DMS53 treated with DMSO at 0.1 percent for 48 hours (cell line): ENCODE data around the gene RASGRF2.
"Not testable (repeated sequence)": the region's sequence is repeated elsewhere in the genome, so short reads cannot be mapped to it uniquely, and the experiment has no call there.

Experiments
- DNase-seq: peaks from one replicate; lab custom pipeline; 2025; ENCODE audit not compliant: unreplicated experiment; lab: John Stamatoyannopoulos, UW

The RASGRF2 gene

DNA sequence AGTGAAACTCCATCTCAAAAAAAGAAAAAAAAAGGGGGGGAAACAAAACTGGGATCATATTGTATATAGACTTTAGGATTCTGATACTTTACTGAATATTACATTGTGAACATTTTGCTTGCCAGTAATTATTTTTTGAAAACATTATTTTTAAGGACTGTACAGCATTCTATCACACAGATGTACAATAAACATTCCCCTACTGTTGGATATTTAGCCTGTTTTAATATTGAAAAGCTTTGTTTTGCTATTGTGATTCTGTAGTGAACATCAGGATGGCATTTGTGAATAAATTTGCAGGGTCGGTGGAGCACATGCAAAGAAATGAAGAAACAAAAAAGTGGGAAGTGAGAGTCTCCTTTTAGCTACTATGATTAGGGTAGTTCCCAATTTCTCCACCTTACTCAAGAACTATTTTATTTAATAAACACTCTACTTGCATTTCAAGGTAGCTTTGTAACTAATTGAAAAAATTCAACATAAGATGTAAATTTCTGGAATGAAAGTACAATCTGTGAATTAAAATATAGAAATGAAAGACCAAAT lies 18.7 kb downstream of the RASGRF2 start:
- no peak for DNase-seq

DNA sequence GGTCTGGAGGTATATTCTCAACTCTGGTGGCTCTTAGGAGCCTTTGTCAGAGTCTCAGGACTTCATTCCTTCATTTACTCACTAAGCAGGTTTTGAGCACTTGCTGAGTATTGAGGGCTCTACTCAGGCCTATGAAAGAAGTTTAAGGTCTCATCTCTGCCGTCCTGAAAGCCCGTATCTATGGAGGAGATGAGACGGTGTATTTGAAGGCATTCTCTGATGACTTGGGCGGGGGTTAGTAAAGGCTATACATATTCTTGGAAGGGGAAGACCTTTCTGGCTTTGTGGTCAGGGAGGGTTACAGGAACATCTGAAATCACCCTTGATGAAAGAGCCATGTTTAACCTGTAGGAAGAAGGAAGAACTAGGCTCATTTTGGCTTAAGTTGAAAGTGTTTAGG lies 21.9 kb downstream of the RASGRF2 start:
- no peak for DNase-seq

GRCh38 chr5:80985600-80986228 lies 25.6 kb downstream of the RASGRF2 start:
- no peak for DNase-seq

DNA sequence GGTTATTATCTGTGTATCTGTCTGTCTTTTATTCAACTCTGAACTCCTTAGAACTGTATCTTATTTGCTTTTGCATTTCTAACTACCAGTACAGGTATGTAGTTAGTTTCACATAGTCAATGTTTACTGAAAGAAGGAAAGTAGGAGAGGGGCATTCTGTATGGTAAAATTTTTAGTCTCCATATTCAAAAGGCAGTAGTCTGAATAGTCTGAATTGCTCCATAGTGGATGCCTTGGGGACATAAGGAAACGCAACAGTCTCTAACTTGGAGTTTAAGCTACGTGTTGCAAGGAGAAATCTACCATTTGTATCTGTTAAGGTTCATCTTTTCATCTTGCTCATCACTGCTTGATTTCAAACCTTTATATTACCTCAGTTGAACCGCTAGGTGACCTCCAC lies 26.2 kb downstream of the RASGRF2 start:
- DNase-seq = no peak

- DNase-seq = no peak
Observed at GRCh38 chr5:80987078-80987766, 27.1 kb downstream of the RASGRF2 start.

DNA sequence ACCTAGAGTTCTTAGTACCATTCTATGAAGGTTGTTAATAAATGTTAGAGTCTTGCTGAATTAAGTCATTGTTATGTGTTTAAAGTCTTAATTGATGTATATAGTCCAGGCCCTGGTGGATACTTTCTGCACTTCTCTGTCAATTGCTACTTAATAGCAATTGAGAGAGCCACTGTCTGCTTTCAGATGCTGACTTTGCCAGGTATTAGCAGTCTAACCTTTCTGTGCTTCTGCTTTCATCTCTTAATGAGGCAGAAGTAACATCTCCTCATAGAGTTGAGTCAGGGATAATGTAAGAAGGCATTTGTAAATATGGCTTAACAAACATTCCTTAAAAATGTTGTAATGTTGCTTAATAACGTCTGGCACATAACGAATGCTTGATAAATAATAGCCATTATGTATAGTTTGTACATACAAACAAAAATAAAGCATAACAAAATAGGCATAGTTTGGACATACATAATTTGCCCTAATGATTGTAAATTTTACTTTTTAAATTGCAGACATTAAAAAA lies 28.3 kb downstream of the RASGRF2 start:
- DNase-seq = no peak

DNA sequence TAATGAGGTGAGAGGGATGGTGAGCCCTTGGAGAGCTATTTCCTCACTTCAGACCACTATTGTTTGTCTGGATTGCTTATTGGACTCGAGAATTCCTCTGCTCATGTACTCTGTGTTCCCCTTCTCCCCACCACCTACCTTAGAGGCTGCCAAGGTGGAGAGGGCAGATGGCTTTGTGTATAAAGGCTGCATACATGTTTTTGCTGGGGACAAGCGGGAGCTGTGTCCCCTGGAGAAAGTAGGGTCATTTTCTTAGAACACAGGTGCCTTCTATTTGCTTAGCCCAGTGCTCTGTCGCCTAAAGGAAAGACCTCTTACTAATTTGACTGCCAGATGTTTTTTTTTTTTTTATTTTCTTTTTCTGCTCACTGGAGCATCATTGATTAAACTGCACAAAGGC lies 29.7 kb downstream of the RASGRF2 start:
- no peak for DNase-seq

GRCh38 chr5:80990527-80990926 lies 30.4 kb downstream of the RASGRF2 start:
- no peak for DNase-seq

DNA sequence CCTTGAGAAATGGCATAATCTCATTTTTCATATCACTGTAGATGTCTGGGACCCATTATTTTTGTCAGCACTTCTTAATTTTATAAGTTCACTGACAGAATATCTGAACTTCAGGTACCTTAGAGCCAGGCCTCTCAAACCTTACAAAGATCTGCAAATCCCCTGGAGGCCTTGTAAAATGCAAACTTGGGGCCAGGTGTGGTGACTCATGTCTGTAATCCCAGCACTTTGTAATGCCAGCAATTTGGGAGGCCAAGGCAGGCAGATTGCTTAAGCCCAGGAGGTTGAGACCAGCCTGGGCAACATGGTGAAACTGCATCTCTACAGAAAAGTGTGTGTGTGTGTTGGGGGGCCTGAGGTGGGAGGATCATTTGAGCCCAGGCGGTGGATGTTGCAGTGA lies 30.8 kb downstream of the RASGRF2 start:
- DNase-seq = no peak

- no peak for DNase-seq
Observed at GRCh38 chr5:80995908-80996307, 35.7 kb downstream of the RASGRF2 start.

DNA sequence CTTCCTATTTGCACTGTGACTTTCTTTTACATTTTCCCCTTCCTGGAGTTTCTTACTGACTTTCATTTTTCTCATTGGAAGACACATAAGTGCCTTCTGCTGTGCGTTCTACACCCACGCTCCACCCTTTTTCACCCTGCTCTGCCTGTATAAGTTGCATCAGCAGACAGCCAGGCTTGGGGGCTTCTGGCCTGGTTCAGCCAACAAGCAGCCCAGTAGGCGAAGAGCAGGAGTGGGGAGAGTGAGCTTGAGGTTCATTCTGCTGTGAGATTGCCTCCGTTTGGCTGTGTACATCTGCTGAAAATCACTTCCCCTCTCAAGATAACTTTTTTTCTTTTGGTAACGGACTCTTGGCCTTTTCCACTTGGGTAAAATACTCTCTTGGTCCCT lies 38.4 kb downstream of the RASGRF2 start:
- no peak for DNase-seq

GRCh38 chr5:81003811-81004386 lies 43.7 kb downstream of the RASGRF2 start:
- no peak for DNase-seq

- no peak for DNase-seq
Observed at GRCh38 chr5:81005708-81006107, 45.5 kb downstream of the RASGRF2 start.

GRCh38 chr5:81006231-81006630 lies 46.1 kb downstream of the RASGRF2 start:
- DNase-seq = no peak

DNA sequence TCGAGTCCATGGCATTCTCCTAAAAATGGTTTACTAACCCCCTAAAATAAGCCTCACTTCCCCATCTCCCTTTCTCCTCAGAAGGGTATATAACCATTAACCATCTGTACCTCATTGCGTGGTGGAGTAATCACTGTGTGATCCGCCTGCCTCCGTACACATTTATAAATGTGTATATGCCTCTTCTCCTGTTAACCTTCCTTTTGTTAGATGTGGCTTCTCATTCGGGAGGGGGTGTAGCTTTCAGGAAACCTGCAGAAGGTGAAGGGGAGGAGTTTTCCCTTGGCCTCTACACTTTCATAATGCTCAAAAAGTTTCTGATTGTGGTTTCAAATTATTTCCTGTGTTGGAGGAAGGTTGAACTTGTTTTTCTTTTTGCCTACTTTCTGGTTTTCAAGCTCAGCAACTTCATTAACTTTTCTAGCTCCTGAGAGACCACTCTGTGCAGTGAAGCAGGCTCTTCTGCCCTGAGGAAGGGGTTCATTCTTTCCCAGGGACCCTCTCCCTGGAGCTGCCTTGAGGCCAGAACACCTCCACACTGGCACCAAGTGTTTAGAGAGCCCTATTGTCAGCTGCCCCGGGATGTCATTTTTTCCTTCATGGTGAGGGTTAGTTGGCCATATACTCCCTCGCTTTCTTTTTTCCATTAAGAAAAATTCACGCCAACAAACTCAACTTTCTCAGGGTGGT lies 46.9 kb downstream of the RASGRF2 start:
- no peak for DNase-seq

GRCh38 chr5:81007637-81008027 lies 47.5 kb downstream of the RASGRF2 start:
- no peak for DNase-seq

- no peak for DNase-seq
Observed at GRCh38 chr5:81010336-81011169, 50.4 kb downstream of the RASGRF2 start.

- DNase-seq = no peak
Observed at GRCh38 chr5:81014348-81014747, 54.2 kb downstream of the RASGRF2 start.

DNA sequence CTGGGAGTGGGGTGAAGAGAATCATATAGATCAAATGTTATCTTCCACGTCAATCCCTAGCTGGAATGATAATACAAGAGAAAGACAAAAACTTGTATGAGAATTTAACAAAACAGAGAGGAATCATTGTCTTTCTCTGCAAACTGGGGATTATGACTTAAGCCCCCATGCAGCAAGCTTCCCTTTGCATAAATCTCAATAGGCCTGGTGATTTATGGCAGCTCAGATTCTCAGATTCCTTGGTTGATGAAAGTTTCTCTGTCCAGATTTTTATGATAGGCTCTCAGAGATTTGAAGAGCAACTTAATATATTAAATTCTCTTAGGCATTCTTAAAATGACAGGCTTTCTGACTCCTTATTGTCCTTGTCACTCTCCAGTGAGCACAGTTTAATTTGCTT lies 56.0 kb downstream of the RASGRF2 start:
- no peak for DNase-seq

DNA sequence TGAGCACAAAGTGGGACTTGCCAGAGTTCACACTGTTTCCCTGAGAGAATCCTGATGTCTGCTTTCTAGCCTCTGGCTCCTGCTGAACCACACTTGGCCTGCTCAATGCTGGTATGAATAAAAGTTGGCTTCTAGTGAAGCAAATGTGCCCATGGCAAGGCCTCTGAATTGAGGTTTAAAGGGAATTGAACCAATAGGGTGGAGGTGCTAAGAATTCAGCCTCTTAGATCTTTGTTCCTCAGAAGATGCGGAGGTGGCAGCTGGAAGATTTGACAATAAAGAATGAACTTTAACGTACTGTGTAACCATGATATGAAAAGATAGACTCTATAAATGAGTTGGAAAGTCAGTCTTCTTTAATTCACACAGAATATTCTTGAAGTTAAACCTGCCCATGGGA lies 57.2 kb downstream of the RASGRF2 start:
- no peak for DNase-seq

DNA sequence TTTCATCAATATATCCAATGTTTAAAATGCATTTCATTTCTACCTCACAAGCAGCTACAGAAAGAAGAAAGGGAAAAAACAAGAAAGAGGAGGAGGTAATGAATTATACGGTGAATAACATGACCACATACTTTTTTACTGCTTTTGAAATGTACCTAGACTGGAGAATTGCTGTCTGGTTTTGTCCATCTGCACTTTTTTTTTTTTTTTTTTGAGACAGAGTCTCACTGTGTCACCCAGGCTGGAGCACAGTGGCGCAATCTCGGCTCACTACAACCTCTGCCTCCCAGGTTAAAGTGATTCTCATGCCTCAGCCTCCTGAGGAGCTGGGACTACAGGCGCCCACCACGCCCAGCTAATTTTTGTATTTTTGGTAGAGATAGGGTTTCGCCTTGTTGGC lies 58.4 kb downstream of the RASGRF2 start:
- not testable (repeated sequence) for DNase-seq
